Stimulated activated CD4-positive, alpha-beta T cell treated with anti-CD3 and anti-CD28 coated beads, Interleukin-4, amount 100 ng/mL, for 1 hour (primary cell): ENCODE results near the gene HYAL2.
"Not testable (repeated sequence)": the region's sequence is repeated elsewhere in the genome, so short reads cannot be mapped to it uniquely, and the experiment has no call there.

ENCODE experiments used
- DNase-seq: peaks from one replicate; pipeline ENCODE4 v3.0.0-alpha.2; 2020

The HYAL2 gene

GRCh38 chr3:50327943-50328691 is 5.6 kb upstream of the HYAL2 start, which contains the start of gene TUSC2:
TUSC2 (minus strand) TSS chr3:50328223; CDS start chr3:50328099, 124 bp downstream.
- peak; percentile 95 for DNase-seq

- no peak for DNase-seq
These were observed 4.6 kb upstream of the HYAL2 start for GRCh38 chr3:50327129-50327528.

- no peak for DNase-seq
These were observed 3.6 kb upstream of the HYAL2 start for GRCh38 chr3:50326182-50326541.

GRCh38 chr3:50325497-50326181 is 3.1 kb upstream of the HYAL2 start:
- no peak for DNase-seq

- DNase-seq, result no peak
These were observed 2.6 kb upstream of the HYAL2 start for GRCh38 chr3:50325113-50325480.

- DNase-seq, result peak; percentile 70
These were observed 2.0 kb upstream of the HYAL2 start for GRCh38 chr3:50324351-50325112.

- no peak for DNase-seq
These were observed 1.2 kb upstream of the HYAL2 start for GRCh38 chr3:50323614-50324199.

- DNase-seq, result no peak
These were observed 601 bp upstream of the HYAL2 start for GRCh38 chr3:50323092-50323600.

GRCh38 chr3:50322115-50322385 is 495 bp downstream of the HYAL2 start:
- DNase-seq, result no peak

- DNase-seq, result peak; percentile 81
These were observed 1.0 kb downstream of the HYAL2 start for GRCh38 chr3:50321336-50322114.

- peak; percentile 67 for DNase-seq
These were observed 1.7 kb downstream of the HYAL2 start for GRCh38 chr3:50320853-50321335.

- DNase-seq, result no peak
These were observed 2.5 kb downstream of the HYAL2 start for GRCh38 chr3:50319894-50320625.

- DNase-seq, result no peak
These were observed 3.2 kb downstream of the HYAL2 start for GRCh38 chr3:50319181-50319893.

GRCh38 chr3:50318615-50319014 is 3.9 kb downstream of the HYAL2 start:
- no peak for DNase-seq

- DNase-seq, result no peak
These were observed 4.4 kb downstream of the HYAL2 start for GRCh38 chr3:50318163-50318562.

GRCh38 chr3:50317300-50317699 is 5.2 kb downstream of the HYAL2 start:
- no peak for DNase-seq

- DNase-seq, result peak; percentile 60
These were observed 5.8 kb downstream of the HYAL2 start for GRCh38 chr3:50316657-50317242.

GRCh38 chr3:50314816-50315215 is 7.7 kb downstream of the HYAL2 start:
- DNase-seq, result no peak

- no peak for DNase-seq
These were observed 8.2 kb downstream of the HYAL2 start for GRCh38 chr3:50314342-50314741.

GRCh38 chr3:50312041-50312440 is 10.5 kb downstream of the HYAL2 start:
- DNase-seq, result not testable (repeated sequence)

- DNase-seq, result no peak
These were observed 17.9 kb downstream of the HYAL2 start for GRCh38 chr3:50304601-50305000.
